ENCODE results near the gene PRICKLE2.

The PRICKLE2 gene

DNA sequence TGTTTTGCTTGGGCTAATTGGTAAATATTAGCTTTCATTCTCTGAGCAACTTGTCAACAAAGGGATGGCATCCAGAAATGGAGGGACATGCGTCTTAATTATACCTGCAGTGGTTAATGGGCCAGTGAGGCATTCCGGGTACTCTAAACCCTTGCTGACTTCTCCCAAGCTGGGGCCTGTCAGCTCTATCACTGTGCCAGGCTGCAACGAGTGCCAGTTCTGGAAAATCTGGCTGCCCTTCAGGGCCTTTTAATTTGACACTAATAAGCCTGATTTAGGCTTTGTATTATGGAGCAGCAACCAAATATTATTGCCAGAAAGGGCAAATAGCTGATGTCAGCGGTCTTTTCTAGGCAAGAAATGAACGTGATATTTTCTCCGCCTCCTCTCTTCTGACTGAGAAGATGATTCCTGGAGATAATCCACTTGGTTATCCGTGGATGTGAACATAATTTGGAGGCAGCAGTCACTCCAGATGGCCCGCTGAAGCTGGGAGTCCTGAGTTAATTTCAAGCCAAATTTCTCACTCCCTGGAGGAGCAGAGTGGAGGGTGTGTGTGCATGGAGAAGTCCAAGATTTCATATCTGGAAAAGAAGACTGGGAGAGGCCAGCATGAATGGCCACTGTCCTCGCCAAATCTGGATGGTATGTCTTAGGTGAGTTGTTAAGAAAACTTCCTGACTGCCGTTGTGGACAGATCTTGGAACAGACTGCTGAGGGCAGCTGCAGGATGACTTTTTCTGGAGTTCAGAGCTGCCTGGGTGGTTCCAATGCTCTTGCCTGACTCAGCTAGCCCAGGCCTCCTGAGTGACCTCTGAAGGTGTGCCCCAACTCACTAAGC lies 157.5 kb downstream of the PRICKLE2 start:
- DNase-seq: no peak

DNA sequence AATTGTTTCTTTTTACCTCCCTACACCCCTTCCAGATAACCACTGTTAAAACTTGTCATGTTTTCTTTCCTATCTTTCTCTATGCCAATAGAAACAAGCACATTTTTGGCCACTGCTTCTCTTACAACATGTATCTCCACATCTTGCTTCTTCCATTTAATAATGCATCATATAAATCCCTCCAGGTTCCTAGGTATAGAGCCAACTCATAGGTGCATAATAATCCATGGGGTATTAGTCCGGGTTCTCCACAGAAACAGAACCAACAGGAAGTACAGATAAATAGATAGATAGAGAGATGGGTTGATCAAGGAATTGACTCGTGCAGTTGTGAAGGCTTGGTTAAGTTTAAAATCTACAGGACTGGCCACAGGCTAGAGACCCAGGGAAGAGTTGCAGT lies 160.5 kb downstream of the PRICKLE2 start:
- no peak for DNase-seq

DNA sequence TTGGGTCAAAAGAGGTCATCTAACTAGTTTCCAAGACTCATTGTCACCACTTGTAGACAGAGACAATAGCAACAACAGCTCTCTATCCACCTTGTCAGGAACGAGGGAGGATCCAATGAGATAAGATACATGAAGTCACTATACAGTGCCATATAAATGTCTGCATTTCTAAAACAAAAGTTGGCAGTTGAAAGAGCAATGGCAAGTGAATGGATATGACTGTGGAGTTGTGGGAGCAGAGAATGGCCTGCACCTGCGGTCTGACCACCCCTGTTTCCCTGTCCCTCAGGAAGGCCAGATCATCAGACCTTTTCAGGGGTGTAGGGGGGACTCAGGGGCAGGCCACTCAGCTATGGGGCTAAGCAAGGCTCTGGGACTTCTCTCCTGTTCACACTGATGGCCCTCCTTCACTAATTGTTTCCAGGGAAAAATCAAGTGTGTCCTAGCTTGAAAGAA lies 161.3 kb downstream of the PRICKLE2 start:
- no peak for DNase-seq

DNA sequence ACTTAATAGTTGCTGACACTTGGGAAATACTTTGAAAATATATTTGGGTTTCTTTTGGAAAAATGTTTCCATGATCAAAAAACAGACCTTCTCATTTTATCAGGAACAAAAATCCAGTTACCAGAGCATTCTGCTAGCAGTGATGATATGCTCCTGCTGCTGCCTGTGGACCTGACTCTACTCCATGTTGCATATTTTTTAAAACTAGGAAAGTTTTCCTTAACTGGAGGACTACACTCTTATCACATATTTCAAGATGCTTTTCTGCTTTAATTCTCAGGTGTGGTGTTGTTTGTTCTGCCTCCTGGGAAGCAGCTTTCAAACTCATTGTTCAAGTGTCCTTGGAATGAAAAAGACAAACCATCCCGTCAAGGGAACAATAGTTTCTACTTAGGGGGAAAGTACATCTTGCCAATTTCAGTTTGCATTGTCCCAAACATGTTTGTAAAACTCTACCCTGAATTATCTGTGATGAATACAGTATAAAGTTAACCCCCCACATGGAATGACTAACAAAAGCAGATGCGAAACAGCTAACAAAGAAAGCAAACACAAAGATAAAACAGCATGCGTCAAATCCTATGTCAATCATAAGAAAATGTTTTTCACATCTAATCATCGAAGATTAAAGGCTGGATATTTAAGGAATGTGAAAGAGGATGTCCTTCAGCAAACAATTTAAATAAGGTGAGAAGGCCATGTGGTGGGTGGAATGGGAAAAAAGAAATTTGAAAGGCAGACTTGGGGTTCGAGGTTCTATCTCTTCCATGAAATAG lies 161.9 kb downstream of the PRICKLE2 start:
- no peak for DNase-seq

DNA sequence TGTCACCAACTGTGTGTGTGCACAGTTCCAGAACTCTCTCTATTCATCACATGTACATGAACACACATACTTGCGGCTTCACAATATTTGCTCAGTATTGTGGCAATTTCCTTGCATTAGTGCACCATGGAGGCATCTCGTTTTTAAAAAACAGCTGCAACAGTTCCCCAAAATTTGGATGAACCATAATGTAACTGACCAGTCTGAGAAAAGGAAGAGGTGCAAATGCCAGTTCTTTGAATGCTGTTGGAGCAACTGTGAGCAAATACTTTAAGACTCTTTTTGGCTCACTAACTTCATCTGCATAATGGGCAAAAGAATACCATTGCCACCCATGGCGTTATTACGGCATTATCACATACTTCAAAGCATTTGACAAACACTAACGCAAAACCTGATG lies 163.6 kb downstream of the PRICKLE2 start:
- DNase-seq: no peak

DNA sequence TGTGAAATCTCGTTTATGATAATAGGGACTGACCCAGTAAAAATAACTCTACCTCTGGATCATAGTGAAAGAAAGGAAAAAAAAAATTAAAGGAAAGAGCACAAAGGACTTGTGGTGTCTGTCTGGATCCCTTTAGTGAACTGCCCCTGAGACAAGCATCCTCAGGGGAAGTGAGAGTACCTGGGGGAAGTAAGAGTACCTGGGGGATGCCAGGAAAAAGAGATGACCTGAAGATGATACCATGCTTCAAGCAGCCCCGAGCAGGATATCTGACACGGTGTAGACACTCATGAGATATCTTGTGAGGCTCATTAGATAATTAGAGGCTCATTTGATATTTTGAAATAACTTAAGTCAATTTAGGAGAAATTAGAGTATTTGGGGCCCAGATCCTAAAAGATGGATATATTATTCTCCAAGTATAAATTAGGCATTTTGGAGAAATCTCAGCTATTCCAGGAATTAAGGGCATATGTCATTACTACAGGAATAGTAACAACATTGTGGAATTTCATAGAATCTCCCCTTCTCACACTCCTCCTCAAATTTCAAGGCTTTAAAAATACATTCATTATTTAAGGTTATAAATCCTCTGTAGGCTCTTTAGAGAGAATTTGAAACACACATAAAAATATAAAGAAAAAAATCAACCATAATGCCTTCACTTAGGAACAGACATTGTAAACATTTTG lies 165.6 kb downstream of the PRICKLE2 start:
- DNase-seq: no peak

DNA sequence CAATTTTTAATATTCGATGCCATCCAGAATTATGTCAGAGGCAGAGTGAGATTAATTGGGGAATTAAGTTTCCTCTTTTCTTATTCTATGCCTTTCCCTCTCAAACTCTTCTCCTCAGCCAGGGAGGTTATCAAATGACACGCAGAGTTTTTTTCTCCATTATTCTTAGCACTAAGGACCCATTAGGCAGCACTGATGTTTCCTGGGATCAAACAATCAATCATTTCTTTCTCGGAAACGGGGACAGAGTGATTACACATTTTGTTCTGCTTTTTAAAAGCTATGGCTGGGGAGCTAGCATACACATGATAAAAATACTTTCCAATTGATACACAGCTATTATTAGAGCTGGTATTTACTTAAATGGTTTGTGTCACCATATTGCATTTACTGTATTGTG lies 166.7 kb downstream of the PRICKLE2 start:
- DNase-seq: no peak

DNA sequence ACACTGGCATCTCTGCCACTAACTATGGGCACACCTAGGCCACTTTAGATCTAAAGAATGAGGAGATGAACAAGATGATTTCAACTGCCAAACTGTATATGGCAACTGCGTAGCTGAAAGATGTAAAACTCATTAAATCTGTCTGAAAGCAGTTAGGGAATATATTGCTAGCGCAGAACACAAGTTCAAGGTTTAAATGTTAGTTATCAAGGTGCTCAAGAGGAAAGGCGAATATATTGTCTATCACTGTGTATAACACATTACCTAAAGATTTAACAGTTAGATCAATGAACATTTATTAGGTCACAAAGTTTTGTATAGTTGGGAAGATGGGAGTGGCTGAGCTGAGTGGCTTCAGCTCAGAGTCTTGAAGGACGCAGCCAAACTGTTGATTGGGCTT lies 168.0 kb downstream of the PRICKLE2 start:
- DNase-seq: no peak

DNA sequence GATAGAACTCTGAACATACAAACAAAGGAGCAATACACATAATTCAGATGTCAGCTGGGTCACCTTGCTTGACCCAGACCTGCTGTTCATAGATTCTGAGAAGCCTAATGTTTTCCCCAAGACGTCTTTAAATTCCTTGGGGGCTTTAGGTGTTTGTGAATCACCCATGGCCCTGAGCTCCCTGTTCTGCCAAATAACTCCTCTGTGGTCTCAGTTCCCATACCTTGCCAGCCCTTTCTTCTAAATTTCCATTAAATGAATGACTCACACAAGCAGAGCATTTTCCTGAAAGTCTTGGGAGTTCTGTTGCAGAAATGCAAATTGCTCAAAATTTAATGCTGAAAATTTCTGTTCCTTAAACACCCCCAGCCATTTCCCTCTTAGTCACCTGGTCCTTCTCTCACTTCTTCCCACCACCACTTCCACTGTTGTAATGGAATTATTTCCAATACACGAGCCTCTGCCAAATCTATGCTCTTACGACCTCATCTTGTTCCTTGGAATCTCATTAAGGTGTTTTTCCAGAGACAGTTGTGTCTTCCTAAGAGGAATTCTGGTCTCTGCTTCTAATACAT lies 168.6 kb downstream of the PRICKLE2 start:
- DNase-seq: no peak

DNA sequence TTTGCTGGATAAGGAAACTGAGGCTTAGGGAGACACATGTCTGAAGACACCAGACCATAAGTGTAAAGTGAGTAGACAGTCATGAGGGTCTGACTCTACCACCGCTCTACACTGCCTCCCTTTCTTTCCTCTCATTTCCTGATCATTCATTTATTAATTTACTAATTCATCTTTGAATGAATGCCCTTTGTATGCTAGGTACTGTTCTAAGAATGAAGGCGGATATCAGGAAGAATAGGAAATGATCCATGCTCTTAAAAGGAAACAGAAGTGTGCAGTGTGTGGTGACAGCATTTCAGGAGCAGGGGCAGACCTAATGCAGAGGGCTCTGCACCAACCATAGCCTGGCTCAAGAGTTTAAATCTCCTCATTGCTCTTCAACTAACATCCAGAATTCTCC lies 170.2 kb downstream of the PRICKLE2 start:
- DNase-seq: no peak

DNA sequence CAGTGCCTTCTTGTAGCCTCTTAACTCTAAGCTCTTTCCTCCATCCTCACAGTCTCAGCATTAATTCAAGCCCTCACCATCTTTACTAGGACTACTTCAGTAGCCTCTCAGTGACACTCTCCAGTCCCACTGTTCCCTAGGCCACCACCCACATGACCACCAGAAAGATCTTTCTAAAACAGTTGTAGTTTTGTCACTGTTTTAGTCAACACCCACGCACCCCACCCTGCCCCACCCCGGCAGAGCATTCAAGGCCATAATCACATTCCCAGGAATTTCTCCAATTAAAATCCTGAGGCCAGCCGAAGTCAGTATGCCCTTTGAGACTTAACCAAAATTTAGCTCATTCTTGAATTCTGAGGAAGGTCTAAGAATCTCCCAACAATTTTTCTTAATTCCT lies 170.8 kb downstream of the PRICKLE2 start:
- DNase-seq: no peak

DNA sequence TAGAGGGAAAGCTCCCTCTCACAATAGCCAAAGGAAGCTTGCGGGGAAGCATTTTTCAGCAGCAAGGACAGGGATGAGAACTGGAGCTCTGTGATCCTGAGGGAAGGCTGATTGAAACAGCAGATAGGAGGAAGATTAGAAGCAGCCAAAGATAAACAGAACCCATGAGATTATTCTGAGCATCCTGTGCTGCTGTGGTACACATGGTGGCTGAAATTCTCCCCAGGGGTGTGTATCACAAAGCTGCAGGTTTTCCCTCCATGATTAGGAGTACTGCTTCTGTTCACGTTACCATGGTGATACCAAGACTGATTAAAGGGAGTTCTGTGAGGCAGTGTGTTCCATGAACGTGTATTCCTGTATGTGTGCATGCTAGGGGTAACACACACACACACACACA lies 171.7 kb downstream of the PRICKLE2 start:
- DNase-seq: no peak

DNA sequence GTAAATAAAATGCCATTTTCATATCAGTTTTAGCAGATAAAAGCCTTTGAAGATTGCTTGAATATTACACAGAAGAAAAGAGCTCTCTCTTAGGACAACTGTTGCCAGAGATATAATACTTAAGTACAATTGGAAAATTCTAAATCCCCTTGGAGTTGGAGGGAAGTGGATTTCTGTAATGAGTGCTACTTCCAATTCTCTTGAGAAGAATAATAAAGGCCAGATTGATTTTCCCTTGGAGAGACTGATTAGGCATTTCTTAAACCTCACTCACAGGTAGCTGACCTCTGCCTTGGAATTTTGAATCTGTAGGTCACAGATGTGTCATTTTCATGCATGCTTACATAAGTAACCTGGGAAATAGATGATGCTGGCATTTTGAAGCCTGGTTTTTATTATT lies 172.1 kb downstream of the PRICKLE2 start:
- no peak for DNase-seq

DNA sequence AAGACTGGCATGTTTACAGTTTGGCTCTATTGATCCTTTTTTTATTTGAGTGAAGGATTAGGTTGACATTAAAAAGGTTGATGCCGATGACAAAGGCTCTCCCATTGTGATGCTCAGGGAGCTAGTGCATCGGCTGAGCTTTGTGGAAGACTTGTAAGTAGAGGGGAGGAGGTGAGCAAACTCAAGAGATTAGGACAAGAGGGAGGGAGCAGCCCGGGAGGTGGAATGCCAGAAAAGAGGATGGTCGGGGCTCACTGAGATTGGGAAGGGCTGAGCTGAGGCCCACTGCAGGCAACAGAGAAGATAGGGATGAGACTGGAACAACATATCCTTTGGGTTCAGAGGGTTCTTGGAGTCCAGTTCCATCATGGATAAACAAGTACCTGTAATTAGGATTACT lies 175.4 kb downstream of the PRICKLE2 start:
- DNase-seq: no peak

DNA sequence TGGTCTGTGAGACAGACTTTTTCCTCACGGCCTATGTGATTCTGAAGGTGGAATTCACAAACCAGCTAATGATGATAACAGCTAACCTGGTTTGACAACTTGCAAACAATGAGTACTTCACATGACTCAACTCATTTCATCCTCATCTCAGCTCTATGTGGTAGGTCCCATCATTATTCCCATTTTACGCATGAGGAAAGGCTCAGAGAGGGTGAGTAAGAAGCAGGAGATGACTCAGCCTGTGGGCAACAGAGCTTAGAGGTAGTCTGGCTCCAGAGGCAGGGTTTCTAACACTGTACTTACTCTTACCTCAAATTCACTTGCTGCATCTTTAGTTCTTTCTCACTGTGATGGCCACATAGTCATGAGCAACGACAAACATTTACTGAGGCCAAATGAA lies 176.1 kb downstream of the PRICKLE2 start:
- no peak for DNase-seq

DNA sequence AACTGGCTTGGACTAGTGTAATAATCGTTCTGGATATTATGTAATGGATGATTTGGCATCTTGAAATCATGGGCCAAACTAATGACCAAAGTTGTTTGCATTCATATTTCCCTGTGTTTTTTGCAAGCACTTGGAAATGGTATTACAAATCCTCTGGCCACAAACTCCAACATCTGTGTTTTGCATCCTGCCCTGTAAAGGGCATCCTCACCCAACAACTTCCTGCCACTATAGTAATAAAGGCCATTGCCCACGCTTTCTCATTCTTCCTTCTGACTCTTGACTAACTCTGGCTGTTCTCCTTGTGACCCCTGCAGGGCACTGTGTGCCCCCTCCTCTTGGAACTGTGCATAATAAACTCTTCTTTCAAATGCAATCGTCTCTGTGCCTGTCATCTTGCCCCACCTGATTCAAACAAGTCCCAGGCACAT lies 176.6 kb downstream of the PRICKLE2 start:
- no peak for DNase-seq

DNA sequence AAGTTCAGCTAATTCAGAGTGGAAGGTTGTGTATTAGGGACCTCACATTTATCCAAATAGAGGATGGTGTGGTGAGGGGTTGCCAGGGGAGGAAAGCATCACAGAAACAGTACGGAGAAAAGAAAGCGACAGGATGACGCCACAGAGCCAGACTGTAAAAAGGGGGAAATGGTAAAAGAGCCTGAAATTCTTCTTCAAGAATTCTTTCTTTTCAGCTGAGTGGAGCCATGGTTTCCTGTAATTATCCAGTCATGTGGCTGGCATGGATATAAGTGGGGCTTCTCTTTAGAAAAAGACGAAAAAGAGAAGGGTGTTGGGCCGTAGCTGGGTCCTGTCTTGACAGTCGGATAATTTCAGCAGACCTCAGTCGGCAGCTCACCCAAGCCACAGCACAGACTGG lies 177.5 kb downstream of the PRICKLE2 start:
- DNase-seq: no peak

DNA sequence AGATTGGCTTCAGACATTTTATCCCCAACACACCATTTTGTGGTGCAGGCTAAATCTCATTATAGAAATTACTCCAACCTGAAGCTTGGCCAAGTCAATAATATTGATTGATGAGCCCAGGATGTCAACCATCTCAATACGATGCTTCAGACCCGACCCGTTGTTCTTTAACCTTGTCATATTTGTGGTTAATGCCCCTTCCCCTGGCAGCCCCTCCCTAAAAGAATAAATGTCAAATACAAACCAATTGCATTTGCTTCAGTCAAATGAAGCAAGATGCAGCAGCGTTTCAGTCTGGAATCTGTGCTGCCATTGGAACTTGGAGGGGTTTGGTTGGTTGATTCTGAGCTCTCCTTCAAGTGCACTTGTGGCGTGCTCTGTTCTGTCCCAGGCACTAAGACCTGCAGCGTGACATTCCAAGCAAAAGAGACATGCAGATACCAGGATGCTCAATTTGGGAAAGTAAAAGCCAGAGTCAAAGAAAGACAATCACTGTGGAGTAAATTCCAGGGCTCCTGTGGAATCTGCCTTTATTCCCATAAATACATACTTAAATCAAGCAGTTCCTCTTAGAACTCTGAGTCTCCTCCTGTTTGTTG lies 178.2 kb downstream of the PRICKLE2 start:
- no peak for DNase-seq

DNA sequence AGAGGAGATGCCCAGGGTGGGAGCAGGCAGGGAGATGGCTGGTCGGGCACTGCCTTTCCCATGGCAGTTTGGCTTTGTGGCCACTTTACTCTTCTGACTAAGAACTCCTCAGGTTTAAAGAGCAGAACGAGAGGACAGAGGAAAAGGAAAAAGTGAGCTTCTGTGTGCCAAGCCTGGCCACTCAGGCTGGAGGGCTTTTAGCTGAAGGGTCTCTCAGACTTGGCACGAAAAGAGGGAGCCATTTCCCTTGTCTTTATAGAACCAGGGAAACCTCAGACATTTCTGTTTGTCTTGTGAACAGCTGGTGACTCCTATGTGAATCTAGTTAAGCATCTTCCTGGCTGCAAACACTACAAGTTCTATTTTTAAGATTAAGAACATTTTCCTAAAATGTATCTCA lies 178.7 kb downstream of the PRICKLE2 start:
- no peak for DNase-seq

DNA sequence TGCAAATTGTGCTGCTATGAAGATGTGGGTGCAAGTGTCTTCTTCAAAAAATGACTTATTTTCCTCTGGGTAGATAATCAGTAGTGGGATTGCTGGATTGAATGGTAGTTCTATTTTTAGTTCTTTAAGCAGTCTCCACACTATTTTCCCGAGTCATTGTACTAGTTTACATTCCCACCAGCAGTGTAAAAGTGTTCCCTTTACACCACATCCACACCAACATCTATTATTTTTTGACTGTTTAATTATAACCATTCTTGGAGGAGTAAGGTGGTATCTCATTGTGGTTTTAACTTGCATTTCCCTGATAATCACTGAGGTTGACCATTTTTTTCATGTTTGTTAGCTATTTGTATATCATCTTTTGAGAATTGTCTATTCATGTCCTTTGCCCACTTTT lies 182.3 kb downstream of the PRICKLE2 start:
- no peak for DNase-seq

Measured in activated effector memory CD4-positive, alpha-beta T cell treated with Interleukin-2 at 50 U/mL for 16 hours (primary cell).